ENCODE results near the gene LGMN.

The LGMN gene

GRCh38 chr14:92660571-92660970 lies 87.9 kb downstream of the LGMN start:
- H3K4me3 ChIP-seq (ENCODE audit: low read depth, low read length), result no peak overlapping the region
- H3K36me3 ChIP-seq (ENCODE audit: control insufficient read depth in 2 of 2, insufficient read depth in 1 of 2, low read length in 2 of 2), result no peaks in the 10 kb centered on the region
- no peaks in the 10 kb centered on the region for H3K4me1 ChIP-seq (ENCODE audit: control insufficient read depth, insufficient read depth, low read length)
- TF ChIP-seq ZNF148 (tag by site-specific recombination; IDR thresholded peaks at IDR 0.05; ENCODE audit: borderline replicate concordance), result no peak
- no peak for TF ChIP-seq ZNF223 (tag by site-specific recombination; IDR thresholded peaks at IDR 0.05)
- no peak for TF ChIP-seq ZSCAN5A (tag by site-specific recombination; IDR thresholded peaks at IDR 0.05)
- TF ChIP-seq ZSCAN23 (tag by site-specific recombination; IDR thresholded peaks at IDR 0.05), result no peak
- no peak for TF ChIP-seq AEBP2 (tag by site-specific recombination; IDR thresholded peaks at IDR 0.05; ENCODE audit: borderline replicate concordance)
- TF ChIP-seq MZF1 (tag by site-specific recombination; IDR thresholded peaks at IDR 0.05; ENCODE audit: borderline replicate concordance), result no peak
- no peak for TF ChIP-seq ZNF311 (tag by site-specific recombination; IDR thresholded peaks at IDR 0.05; ENCODE audit: borderline replicate concordance)
- TF ChIP-seq ZNF660 (tag by site-specific recombination; IDR thresholded peaks at IDR 0.05), result no peak
- no peak for TF ChIP-seq ZIC2 (tag by site-specific recombination; IDR thresholded peaks at IDR 0.05)
- POLR2A ChIA-PET, result no interaction called here
- H3K27ac ChIP-seq (ENCODE audit: extremely low read depth, low read depth, low read length), result no peak overlapping the region
- H3K9me3 ChIP-seq (ENCODE audit: control insufficient read depth, insufficient read depth, low read depth, low read length), result no peaks in the 10 kb centered on the region
- CTCF ChIA-PET, result no interaction called here

GRCh38 chr14:92659765-92660561 lies 88.5 kb downstream of the LGMN start:
- Histone ChIP-seq H3K36me3 (ENCODE audit: control insufficient read depth in 2 of 2, insufficient read depth in 1 of 2, low read length in 2 of 2) (no peaks in the 10 kb centered on the region), H3K9me3 (ENCODE audit: control insufficient read depth, insufficient read depth, low read depth, low read length) (no peaks in the 10 kb centered on the region), H3K27ac (ENCODE audit: extremely low read depth, low read depth, low read length) (no peak overlapping the region), H3K4me3 (ENCODE audit: low read depth, low read length) (no peak overlapping the region), H3K4me1 (ENCODE audit: control insufficient read depth, insufficient read depth, low read length) (no peaks in the 10 kb centered on the region)
- ChIA-PET POLR2A (no interaction called here), CTCF (no interaction called here)
- no peak for TF ChIP-seq REST (tag by site-specific recombination; IDR thresholded peaks at IDR 0.05)
- TF ChIP-seq ZNF544 (tag by site-specific recombination; IDR thresholded peaks at IDR 0.05), result no peak
- TF ChIP-seq MEIS1 (CRISPR knock-in tag; IDR thresholded peaks at IDR 0.05; ENCODE audit: borderline replicate concordance), result no peak
- TF ChIP-seq ZFP69B (tag by site-specific recombination; IDR thresholded peaks at IDR 0.05), result no peak
- no peak for TF ChIP-seq GLIS2 (tag by site-specific recombination; IDR thresholded peaks at IDR 0.05)
- no peak for TF ChIP-seq ZNF561 (tag by site-specific recombination; IDR thresholded peaks at IDR 0.05; ENCODE audit: borderline replicate concordance)
- TF ChIP-seq ZNF830 (tag by site-specific recombination; IDR thresholded peaks at IDR 0.05; ENCODE audit: low read depth), result no peak
- no peak for TF ChIP-seq ZNF211 (tag by site-specific recombination; IDR thresholded peaks at IDR 0.05; ENCODE audit: low read depth)
- no peak for TF ChIP-seq ZNF473 (tag by site-specific recombination; IDR thresholded peaks at IDR 0.05)
- no peak for TF ChIP-seq ZNF404 (tag by site-specific recombination; IDR thresholded peaks at IDR 0.05)
- no peak for TF ChIP-seq ZNF121 (tag by site-specific recombination; IDR thresholded peaks at IDR 0.05)
- no peak for TF ChIP-seq IKZF3 (tag by site-specific recombination; IDR thresholded peaks at IDR 0.05)
- TF ChIP-seq ZNF548 (tag by site-specific recombination; IDR thresholded peaks at IDR 0.05), result no peak
- TF ChIP-seq EGR2 (tag by site-specific recombination; IDR thresholded peaks at IDR 0.05; ENCODE audit: low read depth), result no peak
- TF ChIP-seq ZNF610 (tag by site-specific recombination; IDR thresholded peaks at IDR 0.05; ENCODE audit: borderline replicate concordance), result no peak

All from HEK293 (cell line).